GM12878 (cell line): ENCODE data around the gene ESYT2. TPM values are rescaled to one million over a fixed set of nuclear protein-coding genes. Genes with fewer than 3 reads are reported as not detected.
A peak's percentile ranks its signal among the peaks of the same experiment; 100 is the strongest.

ENCODE experiments used
- ATF7 ChIP-seq: fragments of 450-650 bp; IDR thresholded peaks from 2 replicates; pipeline ENCODE4 v1.6.1; 2016; ENCODE audit warnings: low read depth, mild to moderate bottlenecking
- BMI1 ChIP-seq: fragments of 450-650 bp; IDR thresholded peaks from 2 replicates; pipeline ENCODE4 v1.6.1; 2016; ENCODE audit warnings: mild to moderate bottlenecking, moderate library complexity, borderline replicate concordance
- CBX5 ChIP-seq: sonication (generic); IDR thresholded peaks from 2 replicates; pipeline ENCODE4 v1.6.1; 2016; ENCODE audit warnings: low read depth, moderate library complexity, mild to moderate bottlenecking, inconsistent platforms
- CUX1 ChIP-seq: IDR thresholded peaks from 2 replicates; pipeline ENCODE4 v1.6.1; 2012; ENCODE audit warnings: improper control_type of control experiment, low read depth, low read length; ENCODE audit not compliant: insufficient replicate concordance
- E4F1 ChIP-seq: fragments of 450-650 bp; IDR thresholded peaks from 2 replicates; pipeline ENCODE4 v1.6.1; 2018; ENCODE audit warnings: borderline replicate concordance, mild to moderate bottlenecking; ENCODE audit not compliant: partially characterized antibody
- EGR1 ChIP-seq, 2 experiments: IDR thresholded peaks; 1 replicate in 1 of 2; 2 replicates in 1 of 2; pipeline ENCODE4 v1.6.1; 2011 to 2012; ENCODE audit warnings: low read depth in 2 of 2, low read length in 2 of 2, borderline replicate concordance in 1 of 2, mild to moderate bottlenecking in 1 of 2, moderate library complexity in 1 of 2
- FOXM1 ChIP-seq: IDR thresholded peaks from 2 replicates; pipeline ENCODE4 v1.6.1; 2012; ENCODE audit warnings: low read depth, mild to moderate bottlenecking, inconsistent platforms, low read length, moderate library complexity
- IKZF1 ChIP-seq: fragments of 450-650 bp; conservative IDR thresholded peaks from 2 replicates; pipeline ENCODE4 v1.6.1; 2017; ENCODE audit warnings: antibody characterized with exemption, mild to moderate bottlenecking
- IRF4 ChIP-seq: IDR thresholded peaks from 2 replicates; pipeline ENCODE4 v1.6.1; 2011; ENCODE audit warnings: low read depth, low read length
- MEF2B ChIP-seq: fragments of 450-650 bp; IDR thresholded peaks from 2 replicates; pipeline ENCODE4 v1.6.1; 2018; ENCODE audit warnings: mild to moderate bottlenecking, moderate library complexity; ENCODE audit not compliant: partially characterized antibody, poor library complexity, severe bottlenecking
- MTA3 ChIP-seq: IDR thresholded peaks from 2 replicates; pipeline ENCODE4 v1.6.1; 2012; ENCODE audit warnings: low read length, inconsistent platforms, borderline replicate concordance
- NFXL1 ChIP-seq: fragments of 450-650 bp; IDR thresholded peaks from 2 replicates; pipeline ENCODE4 v1.6.1; 2017; ENCODE audit warnings: antibody characterized with exemption, mild to moderate bottlenecking, borderline replicate concordance
- POU2F2 ChIP-seq: IDR thresholded peaks from 3 replicates; pipeline ENCODE4 v1.6.1; 2011; ENCODE audit warnings: low read depth, mild to moderate bottlenecking, low read length, borderline replicate concordance
- RELA ChIP-seq: fragments of 450-650 bp; IDR thresholded peaks from 2 replicates; pipeline ENCODE4 v1.8.0; 2014; ENCODE audit warnings: borderline replicate concordance; ENCODE audit not compliant: partially characterized antibody
- RELB ChIP-seq: fragments of 450-650 bp; IDR thresholded peaks from 2 replicates; pipeline ENCODE4 v1.6.1; 2017; ENCODE audit warnings: low read depth, mild to moderate bottlenecking, moderate library complexity
- SUZ12 ChIP-seq: fragments of 200-600 bp; sonication (generic); IDR thresholded peaks from one replicate; pipeline ENCODE4 v1.6.1; 2018; ENCODE audit warnings: antibody characterized with exemption, mild to moderate bottlenecking; ENCODE audit not compliant: unreplicated experiment
- ZNF217 ChIP-seq: fragments of 450-650 bp; IDR thresholded peaks from 2 replicates; pipeline ENCODE4 v1.6.1; 2017; ENCODE audit warnings: antibody characterized with exemption, mild to moderate bottlenecking
- ZSCAN29 ChIP-seq: fragments of 450-650 bp; IDR thresholded peaks from 2 replicates; pipeline ENCODE4 v1.6.1; 2017; ENCODE audit warnings: mild to moderate bottlenecking, moderate library complexity
- polyA plus RNA-seq, 11 experiments: library from polyadenylated mRNA; depleted of rRNA in 4 of 11; unstranded in 6 of 11; stranded (reverse) in 5 of 11; fragments of >200 nt; fragmentation: Nextera tagmentation in 4 of 11; fragmentation: Illumina TruSeq in 1 of 11; extraction: Ambion mirVana in 4 of 11; extraction: Trizol in 1 of 11; gene quantifications; 1 replicate in 1 of 11; 2 replicates in 10 of 11; pipeline versions ENCODE4 v1.2.1 to v1.2.3, GENCODE V29; 2011 to 2016; ENCODE audit warnings: inconsistent platforms in 2 of 11, missing spikeins in 2 of 11, low read depth in 1 of 11
- total RNA-seq, 4 experiments: library from RNA; depleted of rRNA in 3 of 4; stranded (reverse); fragments of >200 nt in 3 of 4; fragmentation: Illumina TruSeq in 1 of 4; extraction: Trizol in 1 of 4; gene quantifications; 2 replicates each; pipeline versions ENCODE4 v1.2.1 to v1.2.3, GENCODE V29; 2013 to 2021

ESYT2 gene
- total and polyA plus RNA-seq, 10 of the 15 experiments (the other 5 are each of a cell fraction or from before 2014, with no cell fraction given), result 1.9 to 44.6 (median 21.4) TPM

- TF ChIP-seq ZSCAN29 (0 out of 2 replicates have a peak, but pooled peaks have one; percentile 55), CUX1 (no peak), SUZ12 (no peak), BMI1 (no peak), CBX5 (no peak), NFXL1 (no peak), RELA (no peak), MTA3 (0 out of 2 replicates have a peak, but pooled peaks have one; percentile 47), E4F1 (no peak), POU2F2 (peak; percentile 15; the same call in 1 of the 3 replicates), RELB (peak; percentile 77), ATF7 (peak; percentile 69), FOXM1 (peak; percentile 21; the same call in 1 of the 2 replicates), EGR1 (IDR thresholded peaks at IDR 0.05; ENCODE audit: borderline replicate concordance in 1 of 2, low read depth in 2 of 2, low read length in 2 of 2) (peak in 1 of 2 experiments; percentile 59; a peak in 2 of 3 replicates), ZNF217 (no peak), MEF2B (peak; percentile 61), IKZF1 (peak; percentile 75), IRF4 (no peak)
Observed at GRCh38 chr7:158824028-158824427, 5.3 kb downstream of the ESYT2 start (continued).
